PC-9 (cell line): ENCODE results near the gene ELOVL7. TPM values are rescaled to one million over a fixed set of nuclear protein-coding genes. Genes with fewer than 3 reads are reported as not detected.
"Not testable (repeated sequence)": the region's sequence is repeated elsewhere in the genome, so short reads cannot be mapped to it uniquely, and the experiment has no call there.

Experiments used
- BruUV-seq: library from RNA; stranded (reverse); fragments of 400-500 nt; replicated peaks from 2 replicates; lab custom pipeline; 2021; lab: Mats Ljungman, UMichigan
- CTCF ChIA-PET: fragments of 300-600 bp; sonication (Branson Sonifier 250); formaldehyde crosslinking; loops from one replicate; lab custom pipeline; 2022; ENCODE audit warnings: antibody characterized with exemption; lab: Charles Lee
- POLR2A ChIA-PET: fragments of 300-600 bp; sonication (Branson Sonifier 250); formaldehyde crosslinking; loops from one replicate; lab custom pipeline; 2022; ENCODE audit warnings: antibody characterized with exemption; ENCODE audit not compliant: unreplicated experiment; lab: Charles Lee
- DNase-seq, 2 experiments: peaks; one replicate each; pipeline versions ENCODE4 v3.0.0 to v3.0.0-alpha.2; 2015 to 2022; ENCODE audit warnings: mixed read lengths in 1 of 2
- H2AFZ ChIP-seq: fragments of 200-600 bp; sonication (generic); 2 replicates; pipeline ENCODE4 v1.8.1; 2017; ENCODE audit warnings: antibody characterized with exemption
- H3F3A ChIP-seq: fragments of 200-600 bp; sonication (generic); 2 replicates; pipeline ENCODE4 v1.8.1; 2017; ENCODE audit warnings: antibody characterized with exemption, mild to moderate bottlenecking, low read depth; ENCODE audit not compliant: insufficient read depth
- H3K27ac ChIP-seq: fragments of 200-600 bp; sonication (generic); 2 replicates; pipeline ENCODE4 v1.6.1; 2016; ENCODE audit warnings: mixed run types
- H3K27me3 ChIP-seq: fragments of 200-600 bp; sonication (generic); 2 replicates; pipeline ENCODE4 v1.6.1; 2016; ENCODE audit warnings: low read depth, mixed run types; ENCODE audit not compliant: insufficient read depth
- H3K36me3 ChIP-seq: fragments of 200-600 bp; sonication (generic); 2 replicates; pipeline ENCODE4 v1.6.1; 2016; ENCODE audit warnings: low read depth, mixed run types
- H3K4me1 ChIP-seq: fragments of 200-600 bp; sonication (generic); replicated peaks from 2 replicates; pipeline ENCODE4 v1.6.1; 2016; ENCODE audit warnings: mixed run types; ENCODE audit not compliant: insufficient read depth
- H3K4me2 ChIP-seq: fragments of 200-600 bp; sonication (generic); 2 replicates; pipeline ENCODE4 v1.6.1; 2017; ENCODE audit warnings: mixed run types
- H3K4me3 ChIP-seq: fragments of 200-600 bp; sonication (generic); 2 replicates; pipeline ENCODE4 v1.6.1; 2016; ENCODE audit warnings: mixed run types
- H3K79me2 ChIP-seq: fragments of 200-600 bp; sonication (generic); 2 replicates; pipeline ENCODE4 v1.6.1; 2017; ENCODE audit warnings: low read depth, mixed run types
- H3K9me2 ChIP-seq: fragments of 200-600 bp; sonication (generic); 2 replicates; pipeline ENCODE4 v1.8.1; 2017; ENCODE audit warnings: mild to moderate bottlenecking; ENCODE audit not compliant: insufficient read depth
- H3K9me3 ChIP-seq: fragments of 200-600 bp; sonication (generic); 2 replicates; pipeline ENCODE4 v1.8.1; 2016; ENCODE audit warnings: low read depth; ENCODE audit not compliant: insufficient read depth
- H4K20me1 ChIP-seq: fragments of 200-600 bp; sonication (generic); 2 replicates; pipeline ENCODE4 v1.8.1; 2017; ENCODE audit not compliant: insufficient read depth
- EZH2 ChIP-seq: fragments of 200-600 bp; sonication (generic); IDR thresholded peaks from 2 replicates; pipeline ENCODE4 v1.8.0; 2017; ENCODE audit warnings: antibody characterized with exemption, low read depth
- intact Hi-C: fragments of 100-400 bp; cut with micrococcal nuclease; formaldehyde crosslinking; loops from one replicate; pipeline ENCODE4 v1.10.0; 2022; ENCODE audit not compliant: unreplicated experiment
- total RNA-seq: library from RNA; stranded (reverse); gene quantifications from 2 replicates; pipeline ENCODE4 v1.2.3, GENCODE V29; 2021
- TF ChIP-seq, protein P1 (sequence below): fragments of 200-600 bp; sonication (generic); conservative IDR thresholded peaks from 2 replicates; pipeline ENCODE4 v1.6.1; 2017; ENCODE audit warnings: mixed run types, antibody characterized with exemption, mild to moderate bottlenecking, moderate library complexity

The ELOVL7 gene
- total RNA-seq, 1 experiment from 2014 or later = 24.3 TPM

DNA sequence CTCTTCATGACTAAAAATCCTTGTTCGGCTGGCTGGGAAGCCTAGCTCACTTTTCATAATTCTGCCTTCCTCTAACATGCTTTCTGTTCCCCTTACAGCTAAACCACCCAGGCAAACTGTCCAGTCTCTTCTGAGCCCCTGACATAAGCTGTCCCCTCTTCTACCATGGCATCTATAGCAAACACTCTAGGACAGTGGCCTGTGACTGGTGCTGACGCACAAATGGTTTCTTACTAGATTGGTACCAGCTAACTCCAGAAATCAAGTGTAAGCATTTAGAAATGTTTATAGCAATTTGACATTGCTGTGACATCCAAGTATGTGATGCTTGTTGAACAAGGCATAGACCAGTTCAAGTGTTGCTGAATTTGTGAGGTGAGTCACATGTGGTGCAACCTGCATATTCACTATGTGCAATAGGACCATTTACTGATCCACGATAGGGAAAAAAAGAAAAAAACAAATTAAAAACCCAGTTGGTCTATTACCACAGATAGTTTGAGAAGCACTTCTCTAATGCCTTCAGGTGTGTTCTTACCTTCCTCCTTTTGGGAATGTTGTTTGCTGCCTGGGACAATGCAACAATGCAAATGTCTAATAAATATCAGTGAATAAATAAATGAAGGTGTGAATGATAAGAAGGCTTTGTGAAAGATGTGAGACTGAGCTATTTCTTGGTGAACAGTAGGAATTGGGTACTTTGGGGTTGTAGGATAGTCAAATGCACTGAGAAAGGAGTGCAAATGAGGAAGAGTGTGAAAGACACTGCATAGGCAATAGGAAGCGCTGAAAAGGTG, 22.4 kb downstream of the ELOVL7 start:
- no peaks in the 10 kb centered on the region for H4K20me1 ChIP-seq
- no peak overlapping the region for H2AFZ ChIP-seq
- ChIA-PET CTCF (no interaction called here), POLR2A (no interaction called here)
- no TSS peak for BruUV-seq
- 0 out of 2 replicates have a peak, but pooled peaks cover under 1% of the 10 kb centered on the region for H3K36me3 ChIP-seq
- no peak for DNase-seq
- H3K4me2 ChIP-seq = no peak overlapping the region
- H3K79me2 ChIP-seq = no peaks in the 10 kb centered on the region
- no peaks in the 10 kb centered on the region for H3K4me1 ChIP-seq
- no peaks in the 10 kb centered on the region for H3K9me2 ChIP-seq
- H3F3A ChIP-seq = no peaks in the 10 kb centered on the region
- TF ChIP-seq EZH2 = no peak
- TF ChIP-seq, protein P1, sequence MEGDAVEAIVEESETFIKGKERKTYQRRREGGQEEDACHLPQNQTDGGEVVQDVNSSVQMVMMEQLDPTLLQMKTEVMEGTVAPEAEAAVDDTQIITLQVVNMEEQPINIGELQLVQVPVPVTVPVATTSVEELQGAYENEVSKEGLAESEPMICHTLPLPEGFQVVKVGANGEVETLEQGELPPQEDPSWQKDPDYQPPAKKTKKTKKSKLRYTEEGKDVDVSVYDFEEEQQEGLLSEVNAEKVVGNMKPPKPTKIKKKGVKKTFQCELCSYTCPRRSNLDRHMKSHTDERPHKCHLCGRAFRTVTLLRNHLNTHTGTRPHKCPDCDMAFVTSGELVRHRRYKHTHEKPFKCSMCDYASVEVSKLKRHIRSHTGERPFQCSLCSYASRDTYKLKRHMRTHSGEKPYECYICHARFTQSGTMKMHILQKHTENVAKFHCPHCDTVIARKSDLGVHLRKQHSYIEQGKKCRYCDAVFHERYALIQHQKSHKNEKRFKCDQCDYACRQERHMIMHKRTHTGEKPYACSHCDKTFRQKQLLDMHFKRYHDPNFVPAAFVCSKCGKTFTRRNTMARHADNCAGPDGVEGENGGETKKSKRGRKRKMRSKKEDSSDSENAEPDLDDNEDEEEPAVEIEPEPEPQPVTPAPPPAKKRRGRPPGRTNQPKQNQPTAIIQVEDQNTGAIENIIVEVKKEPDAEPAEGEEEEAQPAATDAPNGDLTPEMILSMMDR = no peak
- H3K9me3 ChIP-seq = no peaks in the 10 kb centered on the region
- H3K27ac ChIP-seq = no peak overlapping the region
- intact Hi-C loops = no loop called here
- H3K27me3 ChIP-seq = no peaks in the 10 kb centered on the region
- no peak overlapping the region for H3K4me3 ChIP-seq

DNA sequence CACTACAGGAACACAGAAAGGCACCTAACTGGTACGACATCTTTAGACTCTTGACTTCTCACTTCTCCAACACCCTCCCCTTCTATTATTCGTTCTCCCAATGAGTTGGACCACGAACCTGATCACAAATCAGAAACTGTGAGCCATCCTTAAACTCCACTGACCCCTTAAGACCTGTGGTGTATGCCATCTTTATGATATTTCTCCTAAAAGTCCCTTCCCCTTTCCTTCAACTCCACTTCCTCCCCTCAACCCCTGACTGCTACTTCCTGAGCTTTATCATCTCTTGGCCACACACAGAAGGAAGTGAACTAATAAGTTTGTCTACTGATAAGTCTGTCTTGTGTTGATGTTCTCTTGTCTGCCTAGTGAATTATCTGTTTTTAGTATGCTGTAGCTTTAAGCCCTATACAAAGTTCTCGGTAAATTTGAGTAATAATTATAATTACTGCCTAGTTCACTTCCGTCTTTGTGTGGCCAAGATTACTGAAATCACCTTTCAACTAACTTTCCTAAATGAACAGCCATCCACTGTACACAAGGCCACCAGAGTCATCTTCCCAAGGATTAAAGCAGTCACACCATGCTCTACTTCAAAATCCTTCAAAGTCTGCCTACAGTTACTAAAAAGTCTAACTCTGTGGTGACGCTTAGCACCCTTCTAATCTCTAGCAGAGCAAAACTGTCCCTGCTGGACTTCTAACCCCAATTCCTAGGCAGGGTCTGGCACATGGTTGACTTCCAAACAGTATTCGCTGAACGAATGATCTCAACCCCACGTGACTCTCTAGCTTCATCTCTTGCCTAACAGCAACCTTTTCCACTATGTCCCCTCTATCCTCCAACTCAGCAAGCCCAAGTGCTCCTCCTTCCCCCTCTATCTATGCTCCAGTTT, 23.2 kb downstream of the ELOVL7 start:
- Histone ChIP-seq H3K36me3 (no peaks in the 10 kb centered on the region), H2AFZ (no peak overlapping the region), H3K79me2 (no peaks in the 10 kb centered on the region), H3K27me3 (no peaks in the 10 kb centered on the region), H3K4me3 (no peak overlapping the region), H3K27ac (no peak overlapping the region), H3K9me3 (no peaks in the 10 kb centered on the region), H3K4me1 (no peaks in the 10 kb centered on the region), H3K4me2 (no peak overlapping the region), H3F3A (no peaks in the 10 kb centered on the region), H4K20me1 (no peaks in the 10 kb centered on the region), H3K9me2 (no peaks in the 10 kb centered on the region)
- no TSS peak for BruUV-seq
- TF ChIP-seq, protein P1 = no peak
- no peak for TF ChIP-seq EZH2
- ChIA-PET POLR2A (no interaction called here), CTCF (no interaction called here)
- intact Hi-C loops = no loop called here
- no peak for DNase-seq

DNA sequence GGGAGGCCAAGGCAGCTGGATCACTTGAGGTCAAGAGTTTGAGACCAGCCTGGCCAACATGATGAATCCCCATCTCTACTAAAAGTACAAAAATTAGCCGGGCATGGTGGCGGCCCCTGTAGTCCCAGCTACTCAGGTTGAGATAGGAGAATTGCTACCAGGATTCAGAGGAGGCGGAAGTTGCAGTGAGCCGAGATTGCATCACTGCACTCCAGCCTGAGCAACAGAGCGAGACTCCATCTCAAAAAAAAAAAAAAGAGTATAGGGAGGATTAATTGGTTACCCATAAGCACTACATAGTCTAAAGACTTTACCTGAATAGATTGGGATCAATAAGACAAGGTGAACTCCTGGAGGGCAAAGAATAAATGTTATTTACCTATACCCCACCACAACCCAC, 27.9 kb downstream of the ELOVL7 start:
- CTCF ChIA-PET = not testable (repeated sequence)

More for the DNA sequence above, 27.9 kb downstream of the ELOVL7 start:
- H3K9me2 ChIP-seq, BruUV-seq, H3F3A ChIP-seq, DNase-seq, H3K27me3 ChIP-seq, POLR2A ChIA-PET, H3K36me3 ChIP-seq, H4K20me1 ChIP-seq, H2AFZ ChIP-seq, H3K4me3 ChIP-seq, H3K9me3 ChIP-seq, H3K27ac ChIP-seq, H3K79me2 ChIP-seq, H3K4me2 ChIP-seq, intact Hi-C loops: not testable (repeated sequence)
- peaks cover 21% of the 10 kb centered on the region for H3K4me1 ChIP-seq
